IMR-90 (cell line): Measurements from ENCODE around the gene ARHGEF33. TPM values are rescaled to one million over a fixed set of nuclear protein-coding genes. Genes with fewer than 3 reads are reported as not detected.

ENCODE experiments used
- ATAC-seq: fragments of 200-7000 bp; cut with Tn5 transposase; 2 replicates; pipeline ENCODE4 v1.9.1; 2020; ENCODE audit warnings: low read depth, mild to moderate bottlenecking, moderate library complexity
- BruUV-seq: library from RNA; stranded (reverse); fragments of 400-500 nt; replicated peaks from 2 replicates; lab custom pipeline; 2021; lab: Mats Ljungman, UMichigan
- CTCF ChIA-PET: fragments of 300-600 bp; formaldehyde crosslinking; extraction: SDS; loops from one replicate; lab custom pipeline; 2021; ENCODE audit warnings: antibody characterized with exemption; lab: Yijun Ruan, JAX
- POLR2A ChIA-PET: fragments of 300-600 bp; sonication (Branson Sonifier 250); formaldehyde crosslinking; loops from one replicate; lab custom pipeline; 2022; ENCODE audit warnings: antibody characterized with exemption; ENCODE audit not compliant: unreplicated experiment; lab: Charles Lee
- DNase-seq: peaks from one replicate; pipeline ENCODE4 v3.0.0; 2013
- H2AFZ ChIP-seq: replicated peaks from 2 replicates; pipeline ENCODE3; 2013; ENCODE audit warnings: low read length, mild to moderate bottlenecking; ENCODE audit not compliant: poor library complexity
- H2AK5ac ChIP-seq: 2 replicates; pipeline ENCODE4 v1.6.1; 2013; ENCODE audit warnings: low read depth, low read length, inconsistent platforms
- H2AK9ac ChIP-seq: replicated peaks from 2 replicates; pipeline ENCODE3; 2013; ENCODE audit warnings: mild to moderate bottlenecking, low read depth, low read length, moderate library complexity; ENCODE audit not compliant: poor library complexity
- H2BK120ac ChIP-seq: 2 replicates; pipeline ENCODE4 v1.6.1; 2013; ENCODE audit warnings: low read depth, low read length, inconsistent platforms
- H2BK15ac ChIP-seq: 3 replicates; pipeline ENCODE4 v1.6.1; 2013; ENCODE audit warnings: low read depth, low read length, inconsistent platforms
- H2BK20ac ChIP-seq: 2 replicates; pipeline ENCODE4 v1.6.1; 2013; ENCODE audit warnings: low read depth, mild to moderate bottlenecking, inconsistent platforms, low read length, moderate library complexity
- H2BK5ac ChIP-seq: 2 replicates; pipeline ENCODE4 v1.6.1; 2013; ENCODE audit warnings: mild to moderate bottlenecking, low read depth, low read length, inconsistent platforms; ENCODE audit not compliant: poor library complexity, severe bottlenecking
- H3K14ac ChIP-seq: replicated peaks from 2 replicates; pipeline ENCODE4 v1.6.1; 2013; ENCODE audit warnings: low read depth, low read length, inconsistent platforms
- H3K18ac ChIP-seq: 2 replicates; pipeline ENCODE4 v1.6.1; 2013; ENCODE audit warnings: low read depth, low read length, control low read depth
- H3K23ac ChIP-seq: 2 replicates; pipeline ENCODE4 v1.6.1; 2013; ENCODE audit warnings: low read depth, low read length, inconsistent platforms
- H3K27ac ChIP-seq: 2 replicates; pipeline ENCODE4 v1.5.1; 2013; ENCODE audit warnings: mild to moderate bottlenecking, control low read depth, low read length; ENCODE audit not compliant: insufficient read depth
- H3K27me3 ChIP-seq: 2 replicates; pipeline ENCODE4 v1.6.1; 2013; ENCODE audit warnings: low read length; ENCODE audit not compliant: control insufficient read depth, insufficient read depth
- H3K36me3 ChIP-seq: 2 replicates; pipeline ENCODE4 v1.6.1; 2013; ENCODE audit warnings: low read length, mixed read lengths; ENCODE audit not compliant: control insufficient read depth, insufficient read depth
- H3K4ac ChIP-seq: 2 replicates; pipeline ENCODE4 v1.6.1; 2013; ENCODE audit warnings: low read depth, low read length, inconsistent platforms
- H3K4me1 ChIP-seq: 2 replicates; pipeline ENCODE4 v1.6.1; 2013; ENCODE audit warnings: low read length, mixed read lengths; ENCODE audit not compliant: control insufficient read depth, insufficient read depth
- H3K4me2 ChIP-seq: 2 replicates; pipeline ENCODE4 v1.6.1; 2013; ENCODE audit warnings: low read depth, mild to moderate bottlenecking, control low read depth, low read length, moderate library complexity
- H3K4me3 ChIP-seq: 2 replicates; pipeline ENCODE4 v1.5.1; 2013; ENCODE audit warnings: low read depth, mild to moderate bottlenecking, control low read depth, low read length, moderate library complexity; ENCODE audit not compliant: insufficient read depth
- H3K56ac ChIP-seq: 2 replicates; pipeline ENCODE4 v1.6.1; 2013; ENCODE audit warnings: low read length, inconsistent platforms; ENCODE audit not compliant: insufficient read depth; ENCODE audit errors: extremely low read depth
- H3K79me1 ChIP-seq, 2 experiments: 2 replicates each; pipeline ENCODE4 v1.6.1; 2013; ENCODE audit warnings: low read length in 2 of 2, inconsistent platforms in 1 of 2, low read depth in 1 of 2
- H3K9ac ChIP-seq: 2 replicates; pipeline ENCODE4 v1.6.1; 2013; ENCODE audit warnings: low read depth, low read length, control low read depth
- H3K9me1 ChIP-seq: 2 replicates; pipeline ENCODE4 v1.6.1; 2013; ENCODE audit warnings: low read length, inconsistent platforms; ENCODE audit not compliant: insufficient read depth
- H3K9me3 ChIP-seq: 2 replicates; pipeline ENCODE4 v1.6.1; 2013; ENCODE audit warnings: low read length; ENCODE audit not compliant: control insufficient read depth, insufficient read depth
- H4K20me1 ChIP-seq: 2 replicates; pipeline ENCODE4 v1.6.1; 2013; ENCODE audit warnings: low read length, inconsistent platforms; ENCODE audit not compliant: insufficient read depth
- H4K5ac ChIP-seq: 2 replicates; pipeline ENCODE4 v1.6.1; 2013; ENCODE audit warnings: mild to moderate bottlenecking, low read depth, low read length, control low read depth
- H4K8ac ChIP-seq, 2 experiments: 2 replicates each; pipeline ENCODE4 v1.6.1; 2013; ENCODE audit warnings: low read depth in 2 of 2, low read length in 2 of 2, control low read depth in 1 of 2, inconsistent platforms in 1 of 2
- H4K91ac ChIP-seq: 2 replicates; pipeline ENCODE4 v1.6.1; 2013; ENCODE audit warnings: low read depth, low read length, inconsistent platforms; ENCODE audit not compliant: insufficient read depth
- BHLHE40 ChIP-seq: fragments of 150-350 bp; IDR thresholded peaks from 2 replicates; pipeline ENCODE4 v1.6.1; 2016; ENCODE audit warnings: mild to moderate bottlenecking, low read depth, low read length
- CEBPB ChIP-seq: IDR thresholded peaks from 2 replicates; pipeline ENCODE4 v1.6.1; 2012; ENCODE audit warnings: low read depth, low read length, improper control_type of control experiment
- CHD1 ChIP-seq: IDR thresholded peaks from 2 replicates; pipeline ENCODE4 v1.6.1; 2012; ENCODE audit warnings: low read depth, low read length, improper control_type of control experiment
- FOS ChIP-seq: fragments of 150-350 bp; IDR thresholded peaks from 2 replicates; pipeline ENCODE4 v1.6.1; 2016; ENCODE audit warnings: low read depth, low read length
- MAFK ChIP-seq: IDR thresholded peaks from 2 replicates; pipeline ENCODE4 v1.6.1; 2012; ENCODE audit warnings: low read depth, low read length, improper control_type of control experiment
- MAZ ChIP-seq: IDR thresholded peaks from 2 replicates; pipeline ENCODE4 v1.6.1; 2012; ENCODE audit warnings: low read depth, mild to moderate bottlenecking, low read length, improper control_type of control experiment, moderate library complexity, borderline replicate concordance
- MXI1 ChIP-seq: IDR thresholded peaks from 2 replicates; pipeline ENCODE4 v1.6.1; 2012; ENCODE audit warnings: low read depth, mild to moderate bottlenecking, low read length, moderate library complexity, borderline replicate concordance
- NFE2L2 ChIP-seq: fragments of 150-350 bp; IDR thresholded peaks from 2 replicates; pipeline ENCODE4 v1.6.1; 2016; ENCODE audit warnings: low read depth, mild to moderate bottlenecking, low read length
- POLR2A ChIP-seq: IDR thresholded peaks from 2 replicates; pipeline ENCODE4 v1.6.1; 2012; ENCODE audit warnings: mild to moderate bottlenecking, low read depth, low read length
- RAD21 ChIP-seq: IDR thresholded peaks from 2 replicates; pipeline ENCODE4 v1.6.1; 2012; ENCODE audit warnings: low read length, improper control_type of control experiment
- RCOR1 ChIP-seq: IDR thresholded peaks from 2 replicates; pipeline ENCODE4 v1.6.1; 2012; ENCODE audit warnings: mild to moderate bottlenecking, low read length, improper control_type of control experiment; ENCODE audit not compliant: insufficient replicate concordance
- RFX5 ChIP-seq: IDR thresholded peaks from 2 replicates; pipeline ENCODE4 v1.8.0; 2012; ENCODE audit warnings: low read depth, mild to moderate bottlenecking, low read length, moderate library complexity
- SMC3 ChIP-seq: fragments of 150-350 bp; IDR thresholded peaks from 2 replicates; pipeline ENCODE4 v1.6.1; 2016; ENCODE audit warnings: low read depth, mild to moderate bottlenecking, antibody characterized with exemption, low read length, moderate library complexity
- WGBS, 2 experiments: methylation state at CpG; one replicate each; pipeline versions ENCODE4 v1.1.5 to v1.1.7; 2013; ENCODE audit warnings: missing lambda C conversion rate in 2 of 2; ENCODE audit not compliant: insufficient read length in 1 of 2; ENCODE audit errors: extremely low coverage in 2 of 2; 5-methylcytosine and 5-hydroxymethylcytosine counted together
- dilution Hi-C: fragments of 300-500 bp; cut with HindIII; formaldehyde crosslinking; loops from one replicate; pipeline ENCODE4 v1.14.3; 2018; ENCODE audit warnings: low sequenced_read_pairs; ENCODE audit not compliant: unreplicated experiment
- in situ Hi-C: fragments of 300-500 bp; cut with MboI; formaldehyde crosslinking; loops from 3 replicates; pipeline ENCODE4 v1.14.3; 2019; ENCODE audit warnings: low sequenced_read_pairs, inconsistent platforms, mixed read lengths
- intact Hi-C: fragments of 100-400 bp; cut with micrococcal nuclease; formaldehyde crosslinking; loops from 2 replicates; pipeline ENCODE4 v1.10.0; 2022
- polyA plus RNA-seq, 3 experiments: library from polyadenylated mRNA; depleted of rRNA; stranded (reverse); fragments of >200 nt; gene quantifications; 2 replicates each; pipeline ENCODE4 v1.2.3, GENCODE V29; 2012; ENCODE audit warnings: low replicate concordance in 1 of 3
- total RNA-seq: library from RNA; depleted of rRNA; stranded (reverse); fragments of >200 nt; gene quantifications from 2 replicates; pipeline ENCODE4 v1.2.3, GENCODE V29; 2012
- TF ChIP-seq, protein P1 (sequence below): conservative IDR thresholded peaks from 2 replicates; pipeline ENCODE4 v1.5.1; 2012; ENCODE audit warnings: mild to moderate bottlenecking, low read depth, low read length, improper control_type of control experiment
- TF ChIP-seq, protein P2 (sequence below): fragments of 150-350 bp; IDR thresholded peaks from 2 replicates; pipeline ENCODE4 v1.6.1; 2016; ENCODE audit warnings: low read depth, mild to moderate bottlenecking, low read length, moderate library complexity, borderline replicate concordance
- TF ChIP-seq, protein P3 (sequence below): fragments of 150-350 bp; IDR thresholded peaks from 2 replicates; pipeline ENCODE4 v1.6.1; 2017; ENCODE audit warnings: mild to moderate bottlenecking, antibody characterized with exemption, low read length, low read depth

The ARHGEF33 gene
- total and polyA plus RNA-seq, 2 of the 4 experiments (the other 2 are of a cell fraction), result 0.18 to 0.21 TPM

DNA sequence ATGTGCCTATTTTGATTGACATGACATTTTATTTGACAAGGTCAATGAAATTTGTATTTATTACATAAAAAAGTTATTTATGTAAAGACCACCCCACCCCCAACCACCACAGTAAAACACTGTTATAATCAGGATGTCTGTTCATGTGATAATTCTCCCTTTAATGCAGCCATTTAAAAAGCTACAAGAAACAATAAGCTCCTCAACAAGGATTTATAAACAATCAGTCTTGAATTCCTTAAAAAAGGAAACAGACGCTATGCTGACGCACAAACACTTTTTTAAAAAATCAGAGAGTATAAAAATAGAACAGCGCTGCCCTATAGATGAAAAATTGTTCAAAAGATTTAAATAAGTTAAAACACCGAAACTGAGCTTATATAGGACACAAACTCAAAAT is 129.0 kb downstream of the ARHGEF33 start:
- H2BK5ac ChIP-seq, result no peak overlapping the region
- H2BK120ac ChIP-seq, result no peak overlapping the region
- no peak overlapping the region for H3K4me2 ChIP-seq
- no peak overlapping the region for H2AFZ ChIP-seq
- no peaks in the 10 kb centered on the region for H3K9me1 ChIP-seq
- no CpG with 5 or more reads among the region's 4 CpGs for WGBS, 2 experiments
- H3K4ac ChIP-seq, result no peak overlapping the region
- ChIA-PET POLR2A (no interaction called here), CTCF (no interaction called here)
- no peak overlapping the region for H2BK20ac ChIP-seq
- H3K79me1 ChIP-seq, result no peaks in the 10 kb centered on the region; a peak in 1 of 4 replicates
- H2AK9ac ChIP-seq, result no peak overlapping the region
- in situ Hi-C loops (no loop called here), dilution Hi-C loops (no loop called here), intact Hi-C loops (no loop called here)
- H2AK5ac ChIP-seq, result no peak overlapping the region
- H3K9me3 ChIP-seq, result no peaks in the 10 kb centered on the region
- no peak overlapping the region for H3K18ac ChIP-seq
- DNase-seq (no peak), ATAC-seq (no peak)
- no peak overlapping the region for H3K9ac ChIP-seq
- no peaks in the 10 kb centered on the region for H3K27me3 ChIP-seq
- TF ChIP-seq CEBPB, result no peak
- TF ChIP-seq CHD1, result no peak
- TF ChIP-seq, protein P1, sequence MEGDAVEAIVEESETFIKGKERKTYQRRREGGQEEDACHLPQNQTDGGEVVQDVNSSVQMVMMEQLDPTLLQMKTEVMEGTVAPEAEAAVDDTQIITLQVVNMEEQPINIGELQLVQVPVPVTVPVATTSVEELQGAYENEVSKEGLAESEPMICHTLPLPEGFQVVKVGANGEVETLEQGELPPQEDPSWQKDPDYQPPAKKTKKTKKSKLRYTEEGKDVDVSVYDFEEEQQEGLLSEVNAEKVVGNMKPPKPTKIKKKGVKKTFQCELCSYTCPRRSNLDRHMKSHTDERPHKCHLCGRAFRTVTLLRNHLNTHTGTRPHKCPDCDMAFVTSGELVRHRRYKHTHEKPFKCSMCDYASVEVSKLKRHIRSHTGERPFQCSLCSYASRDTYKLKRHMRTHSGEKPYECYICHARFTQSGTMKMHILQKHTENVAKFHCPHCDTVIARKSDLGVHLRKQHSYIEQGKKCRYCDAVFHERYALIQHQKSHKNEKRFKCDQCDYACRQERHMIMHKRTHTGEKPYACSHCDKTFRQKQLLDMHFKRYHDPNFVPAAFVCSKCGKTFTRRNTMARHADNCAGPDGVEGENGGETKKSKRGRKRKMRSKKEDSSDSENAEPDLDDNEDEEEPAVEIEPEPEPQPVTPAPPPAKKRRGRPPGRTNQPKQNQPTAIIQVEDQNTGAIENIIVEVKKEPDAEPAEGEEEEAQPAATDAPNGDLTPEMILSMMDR, result no peak
- TF ChIP-seq BHLHE40, result no peak
- no peak for TF ChIP-seq FOS
- no peak for TF ChIP-seq RCOR1
- no peak for TF ChIP-seq RAD21
- no peak for TF ChIP-seq SMC3
- TF ChIP-seq NFE2L2, result no peak
- TF ChIP-seq MAFK, result no peak
- TF ChIP-seq POLR2A, result no peak
- TF ChIP-seq, protein P2, sequence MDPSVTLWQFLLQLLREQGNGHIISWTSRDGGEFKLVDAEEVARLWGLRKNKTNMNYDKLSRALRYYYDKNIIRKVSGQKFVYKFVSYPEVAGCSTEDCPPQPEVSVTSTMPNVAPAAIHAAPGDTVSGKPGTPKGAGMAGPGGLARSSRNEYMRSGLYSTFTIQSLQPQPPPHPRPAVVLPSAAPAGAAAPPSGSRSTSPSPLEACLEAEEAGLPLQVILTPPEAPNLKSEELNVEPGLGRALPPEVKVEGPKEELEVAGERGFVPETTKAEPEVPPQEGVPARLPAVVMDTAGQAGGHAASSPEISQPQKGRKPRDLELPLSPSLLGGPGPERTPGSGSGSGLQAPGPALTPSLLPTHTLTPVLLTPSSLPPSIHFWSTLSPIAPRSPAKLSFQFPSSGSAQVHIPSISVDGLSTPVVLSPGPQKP, result no peak
- TF ChIP-seq, protein P3, sequence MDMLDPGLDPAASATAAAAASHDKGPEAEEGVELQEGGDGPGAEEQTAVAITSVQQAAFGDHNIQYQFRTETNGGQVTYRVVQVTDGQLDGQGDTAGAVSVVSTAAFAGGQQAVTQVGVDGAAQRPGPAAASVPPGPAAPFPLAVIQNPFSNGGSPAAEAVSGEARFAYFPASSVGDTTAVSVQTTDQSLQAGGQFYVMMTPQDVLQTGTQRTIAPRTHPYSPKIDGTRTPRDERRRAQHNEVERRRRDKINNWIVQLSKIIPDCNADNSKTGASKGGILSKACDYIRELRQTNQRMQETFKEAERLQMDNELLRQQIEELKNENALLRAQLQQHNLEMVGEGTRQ, result no peak
- TF ChIP-seq MAZ, result no peak
- no peak for TF ChIP-seq RFX5
- no peak for TF ChIP-seq MXI1
- H3K14ac ChIP-seq, result no peak overlapping the region
- H4K20me1 ChIP-seq, result no peaks in the 10 kb centered on the region
- BruUV-seq, result no TSS peak
- no peak overlapping the region for H3K23ac ChIP-seq
- H4K5ac ChIP-seq, result no peak overlapping the region
- peaks cover 9% of the 10 kb centered on the region for H3K36me3 ChIP-seq
- H2BK15ac ChIP-seq, result no peak overlapping the region
- no peak overlapping the region for H4K91ac ChIP-seq
- no peaks in the 10 kb centered on the region for H3K4me1 ChIP-seq
- no peak overlapping the region for H3K56ac ChIP-seq
- no peak overlapping the region for H3K4me3 ChIP-seq
- H4K8ac ChIP-seq, result no peak overlapping the region
- no peak overlapping the region for H3K27ac ChIP-seq
